ENCODE data around the gene RBP4. TPM values are rescaled to one million over a fixed set of nuclear protein-coding genes. Genes with fewer than 3 reads are reported as not detected.

The RBP4 gene
- polyA plus RNA-seq, 3 donors, result 0.25 to 0.64 TPM; not detected in 1

- no peaks in the 10 kb centered on the region for H3K36me3 Mint-ChIP-seq
- Histone ChIP-seq H3K4me3 (replicated peaks in 1 of 3; ENCODE audit: low read depth in 2 of 3, low read length in 3 of 3) (no peak overlapping the region), H3K9me3 (replicated peaks in 1 of 2; ENCODE audit: control insufficient read depth in 1 of 2, insufficient read depth in 1 of 2, low read length in 2 of 2) (no peaks in the 10 kb centered on the region), H3K36me3 (replicated peaks in 1 of 2; ENCODE audit: control insufficient read depth in 1 of 2, insufficient read depth in 2 of 2, low read length in 2 of 2) (no peaks in the 10 kb centered on the region), H3K4me2 (replicated peaks; ENCODE audit: extremely low read depth, low read length, poor library complexity, severe bottlenecking) (no peak overlapping the region), H3K79me2 (ENCODE audit: insufficient read depth, low read length) (no peaks in the 10 kb centered on the region), H2AFZ (ENCODE audit: insufficient read depth, low read depth, low read length, poor library complexity, severe bottlenecking) (peak overlapping the region; percentile 25), H4K20me1 (ENCODE audit: insufficient read depth, low read length) (no peaks in the 10 kb centered on the region), H3K27me3 (ENCODE audit: control insufficient read depth in 2 of 2, insufficient read depth in 2 of 2, low read length in 2 of 2) (no peaks in the 10 kb centered on the region), H3K27ac (ENCODE audit: low read depth in 1 of 2, low read length in 2 of 2) (no peak overlapping the region), H3K4me1 (ENCODE audit: control insufficient read depth in 1 of 2, insufficient read depth in 2 of 2, low read length in 2 of 2) (no peaks in the 10 kb centered on the region), H3K9ac (ENCODE audit: insufficient read depth, low read length, poor library complexity, severe bottlenecking) (no peak overlapping the region)
- H3K4me3 Mint-ChIP-seq, result no peak overlapping the region
- WGBS (ENCODE audit: insufficient coverage), result 100% methylated on average over 3 of the region's 4 CpGs
- DNase-seq, result no peak
- H3K27ac Mint-ChIP-seq, result no peak overlapping the region
- intact Hi-C loops (cut with micrococcal nuclease), result no loop called here
- no peak for TF ChIP-seq CTCF (IDR thresholded peaks at IDR 0.05)
- H3K4me1 Mint-ChIP-seq, result no peaks in the 10 kb centered on the region
- H3K9me3 Mint-ChIP-seq, result peaks cover 0 to 1% (median 0%) of the 10 kb centered on the region in 7 donors
- peaks cover 6% of the 10 kb centered on the region in 3 donors for H3K27me3 Mint-ChIP-seq (ENCODE audit: low read depth in 3 of 3)
Observed at GRCh38 chr10:93628858-93629257, 27.8 kb upstream of the RBP4 start.

- Mint-ChIP-seq H3K4me1 (peaks cover 5% of the 10 kb centered on the region), H3K4me3 (no peak overlapping the region), H3K9me3 (peaks cover 0 to 1% (median 0%) of the 10 kb centered on the region in 7 donors), H3K36me3 (no peaks in the 10 kb centered on the region), H3K27me3 (ENCODE audit: low read depth in 3 of 3) (peaks cover 6 to 11% (median 7%) of the 10 kb centered on the region in 3 donors), H3K27ac (no peak overlapping the region)
- no peak for DNase-seq
- no peak for TF ChIP-seq CTCF (IDR thresholded peaks at IDR 0.05)
- H3K27me3 ChIP-seq (ENCODE audit: control insufficient read depth in 2 of 2, insufficient read depth in 2 of 2, low read length in 2 of 2), result peaks cover 0 to 2% of the 10 kb centered on the region in 2 donors
- peaks cover under 1 to 5% of the 10 kb centered on the region in 2 donors for H3K4me1 ChIP-seq (ENCODE audit: control insufficient read depth in 1 of 2, insufficient read depth in 2 of 2, low read length in 2 of 2)
- no peak overlapping the region for H2AFZ ChIP-seq (ENCODE audit: insufficient read depth, low read depth, low read length, poor library complexity, severe bottlenecking)
- H4K20me1 ChIP-seq (ENCODE audit: insufficient read depth, low read length), result no peaks in the 10 kb centered on the region
- intact Hi-C loops (cut with micrococcal nuclease), result no loop called here
- H3K4me3 ChIP-seq (replicated peaks in 1 of 3; ENCODE audit: low read depth in 2 of 3, low read length in 3 of 3), result no peak overlapping the region
- H3K4me2 ChIP-seq (replicated peaks; ENCODE audit: extremely low read depth, low read length, poor library complexity, severe bottlenecking), result no peak overlapping the region
- H3K36me3 ChIP-seq (replicated peaks in 1 of 2; ENCODE audit: control insufficient read depth in 1 of 2, insufficient read depth in 2 of 2, low read length in 2 of 2), result no peaks in the 10 kb centered on the region
- no peak overlapping the region for H3K27ac ChIP-seq (ENCODE audit: low read depth in 1 of 2, low read length in 2 of 2)
- H3K79me2 ChIP-seq (ENCODE audit: insufficient read depth, low read length), result no peaks in the 10 kb centered on the region
- WGBS (ENCODE audit: insufficient coverage), result no CpG with 5 or more reads among the region's 1 CpG
- H3K9ac ChIP-seq (ENCODE audit: insufficient read depth, low read length, poor library complexity, severe bottlenecking), result no peak overlapping the region
- no peaks in the 10 kb centered on the region for H3K9me3 ChIP-seq (replicated peaks in 1 of 2; ENCODE audit: control insufficient read depth in 1 of 2, insufficient read depth in 1 of 2, low read length in 2 of 2)
Observed at GRCh38 chr10:93622942-93623341, 21.9 kb upstream of the RBP4 start.
